A549 (cell line): ENCODE measurements around the gene MPST. TPM values are rescaled to one million over a fixed set of nuclear protein-coding genes. Genes with fewer than 3 reads are reported as not detected.

Experiments
- ATAC-seq, 2 experiments: fragments of 200-7000 bp in 1 of 2; fragments of >200 bp in 1 of 2; cut with Nextera tagmentation in 1 of 2; cut with Tn5 transposase in 1 of 2; 3 replicates each; pipeline versions ENCODE4 v1.8.0 to v1.9.1; 2018 to 2020; ENCODE audit warnings: mild to moderate bottlenecking in 1 of 2, moderate library complexity in 1 of 2
- CTCF ChIA-PET: fragments of 300-600 bp; sonication (Branson Sonifier 250); formaldehyde crosslinking; extraction: SDS; loops from one replicate; lab custom pipeline; 2021; ENCODE audit warnings: antibody characterized with exemption, inconsistent platforms; lab: Yijun Ruan, JAX
- POLR2A ChIA-PET: fragments of 350-600 bp; formaldehyde crosslinking; extraction: SDS; loops from one replicate; lab custom pipeline; 2021; ENCODE audit warnings: antibody characterized with exemption, inconsistent platforms; lab: Yijun Ruan, JAX
- DNase-seq, 2 experiments: peaks; one replicate each; pipeline versions ENCODE4 v3.0.0 to v3.0.0-alpha.2; 2011 to 2016; ENCODE audit warnings: low read depth in 1 of 2, low spot score in 1 of 2
- FAIRE-seq: peaks from 2 replicates; lab custom pipeline; 2011; peaks lifted over from hg19 to GRCh38; lab: Jason Lieb, UNC
- H3K27ac ChIP-seq, 2 experiments: fragments of >200 bp; sonication (Bioruptor Twin); formaldehyde crosslinking; 3 replicates each; pipeline ENCODE4 v1.5.1; 2016 to 2017
- H3K4me1 ChIP-seq: fragments of >200 bp; sonication (Bioruptor Twin); formaldehyde crosslinking; 3 replicates; pipeline ENCODE4 v1.6.1; 2016
- H3K4me2 ChIP-seq: fragments of >200 bp; sonication (Bioruptor Twin); formaldehyde crosslinking; 3 replicates; pipeline ENCODE4 v1.6.1; 2016
- H3K4me3 ChIP-seq: fragments of >200 bp; sonication (Bioruptor Twin); formaldehyde crosslinking; 3 replicates; pipeline ENCODE4 v1.5.1; 2016
- H3K9me3 ChIP-seq: fragments of >200 bp; sonication (Bioruptor Twin); formaldehyde crosslinking; 3 replicates; pipeline ENCODE4 v1.6.1; 2016
- CBX2 ChIP-seq: fragments of 200-600 bp; sonication (generic); IDR thresholded peaks from 2 replicates; pipeline ENCODE4 v1.6.1; 2016; ENCODE audit warnings: low read depth, mild to moderate bottlenecking, borderline replicate concordance
- EHF ChIP-seq: fragments of 250-450 bp; sonication (Bioruptor Pico); IDR thresholded peaks from 2 replicates; pipeline ENCODE4 v1.5.0; 2020; ENCODE audit warnings: mild to moderate bottlenecking
- EHMT2 ChIP-seq: fragments of 200-600 bp; sonication (generic); IDR thresholded peaks from 2 replicates; pipeline ENCODE4 v1.6.1; 2016; ENCODE audit warnings: antibody characterized with exemption, low read depth, mild to moderate bottlenecking, moderate library complexity
- FOSL2 ChIP-seq, 2 experiments: fragments of 450-650 bp in 1 of 2; fragments of >200 bp in 1 of 2; sonication (Bioruptor Twin) in 1 of 2; formaldehyde crosslinking; IDR thresholded peaks; 2 replicates each; pipeline versions ENCODE4 v1.5.0 to v1.6.1; 2016 to 2020; ENCODE audit warnings: mild to moderate bottlenecking in 1 of 2, moderate library complexity in 1 of 2
- HDAC2 ChIP-seq: fragments of 200-600 bp; sonication (generic); IDR thresholded peaks from 2 replicates; pipeline ENCODE4 v1.6.1; 2016
- HEYL ChIP-seq: fragments of 250-450 bp; sonication (Bioruptor Pico); IDR thresholded peaks from 2 replicates; pipeline ENCODE4 v1.8.0; 2021; ENCODE audit warnings: mild to moderate bottlenecking, moderate library complexity
- HOXB13 ChIP-seq: fragments of 250-450 bp; sonication (Bioruptor Pico); IDR thresholded peaks from 2 replicates; pipeline ENCODE4 v1.5.0; 2020; ENCODE audit warnings: low read depth, mild to moderate bottlenecking, moderate library complexity
- JUN ChIP-seq, 2 experiments: fragments of >200 bp; sonication (Bioruptor Twin); formaldehyde crosslinking; IDR thresholded peaks; 2 replicates in 1 of 2; 3 replicates in 1 of 2; pipeline ENCODE4 v1.6.1; 2016 to 2017
- KDM1A ChIP-seq: fragments of 200-600 bp; sonication (generic); IDR thresholded peaks from 2 replicates; pipeline ENCODE4 v1.6.1; 2016; ENCODE audit warnings: low read depth, mild to moderate bottlenecking
- KDM5A ChIP-seq: fragments of 200-600 bp; sonication (generic); IDR thresholded peaks from 2 replicates; pipeline ENCODE4 v1.6.1; 2016; ENCODE audit warnings: antibody characterized with exemption, mild to moderate bottlenecking
- MAFK ChIP-seq: fragments of 450-650 bp; IDR thresholded peaks from 2 replicates; pipeline ENCODE4 v1.6.1; 2014; ENCODE audit not compliant: partially characterized antibody
- MAX ChIP-seq: IDR thresholded peaks from 2 replicates; pipeline ENCODE4 v1.6.1; 2012
- MAZ ChIP-seq: fragments of 150-350 bp; IDR thresholded peaks from 2 replicates; pipeline ENCODE4 v1.6.1; 2014; ENCODE audit warnings: antibody characterized with exemption, low read depth, low read length, borderline replicate concordance
- MYC ChIP-seq: IDR thresholded peaks from 2 replicates; pipeline ENCODE4 v1.6.1; 2012; ENCODE audit warnings: mild to moderate bottlenecking, inconsistent platforms, low read length, improper control_type of control experiment, borderline replicate concordance
- NPAS2 ChIP-seq: fragments of 250-450 bp; sonication (Bioruptor Pico); IDR thresholded peaks from 2 replicates; pipeline ENCODE4 v1.8.0; 2022; ENCODE audit warnings: mild to moderate bottlenecking, moderate library complexity, borderline replicate concordance
- PHF8 ChIP-seq: fragments of 200-600 bp; sonication (generic); IDR thresholded peaks from 2 replicates; pipeline ENCODE4 v1.6.1; 2016; ENCODE audit warnings: low read depth, mild to moderate bottlenecking, antibody characterized with exemption, moderate library complexity, borderline replicate concordance
- RAD21 ChIP-seq, 2 experiments: fragments of >200 bp in 1 of 2; sonication (Bioruptor Twin) in 1 of 2; formaldehyde crosslinking in 1 of 2; IDR thresholded peaks in 1 of 2; conservative IDR thresholded peaks in 1 of 2; 2 replicates in 1 of 2; 3 replicates in 1 of 2; pipeline ENCODE4 v1.6.1; 2012 to 2018; ENCODE audit warnings: inconsistent platforms in 1 of 2
- RCOR1 ChIP-seq: fragments of 150-350 bp; IDR thresholded peaks from 2 replicates; pipeline ENCODE4 v1.6.1; 2014; ENCODE audit warnings: antibody characterized with exemption, low read length, low read depth
- RNF2 ChIP-seq: fragments of 200-600 bp; sonication (generic); IDR thresholded peaks from 2 replicates; pipeline ENCODE4 v1.6.1; 2016; ENCODE audit warnings: low read depth, mild to moderate bottlenecking, antibody characterized with exemption, moderate library complexity, borderline replicate concordance
- SMC3 ChIP-seq: fragments of >200 bp; sonication (Bioruptor Twin); formaldehyde crosslinking; IDR thresholded peaks from 3 replicates; pipeline ENCODE4 v1.6.1; 2018; ENCODE audit warnings: inconsistent platforms
- SREBF2 ChIP-seq: fragments of 450-650 bp; IDR thresholded peaks from 2 replicates; pipeline ENCODE4 v1.6.1; 2014; ENCODE audit warnings: mild to moderate bottlenecking, moderate library complexity
- USF2 ChIP-seq: fragments of 450-650 bp; IDR thresholded peaks from 2 replicates; pipeline ENCODE4 v1.6.1; 2014; ENCODE audit warnings: antibody characterized with exemption
- ZC3H11A ChIP-seq: fragments of 450-650 bp; IDR thresholded peaks from 2 replicates; pipeline ENCODE4 v1.6.1; 2014; ENCODE audit warnings: antibody characterized with exemption, mild to moderate bottlenecking
- WGBS: methylation state at CpG from one replicate; pipeline ENCODE4 v1.1.6; 2017; ENCODE audit errors: missing lambda C conversion rate; 5-methylcytosine and 5-hydroxymethylcytosine counted together
- polyA plus RNA-seq, 4 experiments: library from polyadenylated mRNA; depleted of rRNA in 3 of 4; stranded (reverse); fragments of >200 nt; fragmentation: RNase III in 1 of 4; extraction: RNeasy Plus Mini Kit Qiagen cat#74134 plus additional on column Dnase treatment in 1 of 4; gene quantifications; 2 replicates in 3 of 4; 3 replicates in 1 of 4; pipeline ENCODE4 v1.2.3, GENCODE V29; 2011 to 2017
- TF ChIP-seq, protein P1 (sequence below): fragments of >200 bp; sonication (Bioruptor Twin); formaldehyde crosslinking; IDR thresholded peaks from 3 replicates; pipeline ENCODE4 v1.5.1; 2016

MPST gene
- polyA plus RNA-seq, 2 of the 4 experiments (the other 2 are of a cell fraction): 44.2 to 63.3 TPM

- H3K4me3 ChIP-seq: peak overlapping the region; percentile 98
- H3K9me3 ChIP-seq: no peaks in the 10 kb centered on the region
- peak overlapping the region; percentile 99 to 100 for H3K27ac ChIP-seq
- POLR2A ChIA-PET: interaction anchor here (0.8 to 3.3 kb wide), 2 partner anchors 10 to 12 kb away, joined by 3 to 15 read pairs; no protein-coding TSS in a partner anchor
- CTCF ChIA-PET: interaction anchor here (1.0 to 9.0 kb wide), 6 partner anchors 11 to 80 kb away, joined by 3 to 79 read pairs (median 12); no protein-coding TSS in a partner anchor
- peaks cover 59% of the 10 kb centered on the region for H3K4me1 ChIP-seq
- DNase-seq (peak in 1 of 2 experiments; percentile 61), FAIRE-seq (no peak), ATAC-seq (peak; percentile 67 to 69)
- 0% methylated on average over 5 of the region's 5 CpGs for WGBS
- H3K4me2 ChIP-seq: peak overlapping the region; percentile 71
- peak; percentile 68 for TF ChIP-seq MAX
- TF ChIP-seq USF2: 0 out of 2 replicates have a peak, but pooled peaks have one; percentile 30
- no peak for TF ChIP-seq HDAC2
- 0 out of 2 replicates have a peak, but pooled peaks have one; percentile 3 for TF ChIP-seq PHF8
- TF ChIP-seq EHF (CRISPR knock-in tag): no peak
Observed at GRCh38 chr22:37020192-37020479, 594 bp downstream of the MPST start.

- no peaks in the 10 kb centered on the region for H3K9me3 ChIP-seq
- peaks cover 65% of the 10 kb centered on the region for H3K4me1 ChIP-seq
- no peak for FAIRE-seq
- TF ChIP-seq JUN (IDR thresholded peaks at IDR 0.05): no peak
- TF ChIP-seq RAD21 (conservative IDR thresholded peaks at IDR 0.05 in 1 of 2, IDR thresholded peaks at IDR 0.05 in 1 of 2): no peak
- TF ChIP-seq RNF2: no peak
- no peak for TF ChIP-seq PHF8
- TF ChIP-seq HOXB13: no peak
- TF ChIP-seq, protein P1, sequence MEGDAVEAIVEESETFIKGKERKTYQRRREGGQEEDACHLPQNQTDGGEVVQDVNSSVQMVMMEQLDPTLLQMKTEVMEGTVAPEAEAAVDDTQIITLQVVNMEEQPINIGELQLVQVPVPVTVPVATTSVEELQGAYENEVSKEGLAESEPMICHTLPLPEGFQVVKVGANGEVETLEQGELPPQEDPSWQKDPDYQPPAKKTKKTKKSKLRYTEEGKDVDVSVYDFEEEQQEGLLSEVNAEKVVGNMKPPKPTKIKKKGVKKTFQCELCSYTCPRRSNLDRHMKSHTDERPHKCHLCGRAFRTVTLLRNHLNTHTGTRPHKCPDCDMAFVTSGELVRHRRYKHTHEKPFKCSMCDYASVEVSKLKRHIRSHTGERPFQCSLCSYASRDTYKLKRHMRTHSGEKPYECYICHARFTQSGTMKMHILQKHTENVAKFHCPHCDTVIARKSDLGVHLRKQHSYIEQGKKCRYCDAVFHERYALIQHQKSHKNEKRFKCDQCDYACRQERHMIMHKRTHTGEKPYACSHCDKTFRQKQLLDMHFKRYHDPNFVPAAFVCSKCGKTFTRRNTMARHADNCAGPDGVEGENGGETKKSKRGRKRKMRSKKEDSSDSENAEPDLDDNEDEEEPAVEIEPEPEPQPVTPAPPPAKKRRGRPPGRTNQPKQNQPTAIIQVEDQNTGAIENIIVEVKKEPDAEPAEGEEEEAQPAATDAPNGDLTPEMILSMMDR: no peak
- no peak for TF ChIP-seq ZC3H11A
- no peak for TF ChIP-seq MYC
- no peak for TF ChIP-seq NPAS2 (CRISPR knock-in tag)
- TF ChIP-seq RCOR1: no peak
- no peak for TF ChIP-seq MAZ
- no peak for TF ChIP-seq SREBF2
- no peak for TF ChIP-seq FOSL2 (IDR thresholded peaks at IDR 0.05)
- TF ChIP-seq FOSL2 (CRISPR knock-in tag; IDR thresholded peaks at IDR 0.05): no peak
- TF ChIP-seq CBX2: no peak
- TF ChIP-seq HEYL (CRISPR knock-in tag): no peak
- no peak for TF ChIP-seq SMC3
- TF ChIP-seq KDM1A: no peak
- no peak for TF ChIP-seq KDM5A
- no peak for TF ChIP-seq MAFK
- TF ChIP-seq EHMT2: no peak
- TF ChIP-seq, all 56 proteins: peak for 0
- Histone ChIP-seq H3K27ac (peak overlapping the region; percentile 99 to 100), H3K4me3 (peak overlapping the region; percentile 98), H3K4me2 (peak overlapping the region; percentile 71)
- DNase-seq (no peak), ATAC-seq (no peak)
- ChIA-PET CTCF (interaction anchor here (0.7 to 9.0 kb wide), 10 partner anchors 10 to 155 kb away, joined by 3 to 79 read pairs (median 4); no protein-coding TSS in a partner anchor), POLR2A (interaction anchor here (0.8 to 3.3 kb wide), 2 partner anchors 9 to 11 kb away, joined by 3 to 15 read pairs; no protein-coding TSS in a partner anchor)
- 96% methylated on average over 3 of the region's 5 CpGs for WGBS
Observed at GRCh38 chr22:37021041-37021440, 1.5 kb downstream of the MPST start.
